NAMALWA (cell line): Measurements from ENCODE around the gene SRCIN1.

ENCODE experiments used
- DNase-seq: peaks from one replicate; pipeline ENCODE4 v3.0.0-alpha.2; 2015; ENCODE audit warnings: low spot score

SRCIN1 gene

GRCh38 chr17:38617967-38618760 is 12.4 kb upstream of the SRCIN1 start:
- DNase-seq: no peak

- no peak for DNase-seq
Measured at GRCh38 chr17:38617074-38617860, 11.5 kb upstream of the SRCIN1 start.

- DNase-seq: no peak
Measured at GRCh38 chr17:38616361-38616760, 10.6 kb upstream of the SRCIN1 start.

GRCh38 chr17:38613981-38614779 is 8.4 kb upstream of the SRCIN1 start:
- no peak for DNase-seq

- no peak for DNase-seq
Measured at GRCh38 chr17:38613525-38613980, 7.8 kb upstream of the SRCIN1 start.

- DNase-seq: no peak
Measured at GRCh38 chr17:38611872-38612376, 6.2 kb upstream of the SRCIN1 start.

GRCh38 chr17:38611070-38611786 is 5.5 kb upstream of the SRCIN1 start:
- no peak for DNase-seq

- no peak for DNase-seq
Measured at GRCh38 chr17:38609280-38610031, 3.7 kb upstream of the SRCIN1 start.

GRCh38 chr17:38608648-38609047 is 2.9 kb upstream of the SRCIN1 start:
- no peak for DNase-seq

GRCh38 chr17:38606646-38607611 is 1.2 kb upstream of the SRCIN1 start:
- no peak for DNase-seq

DNA sequence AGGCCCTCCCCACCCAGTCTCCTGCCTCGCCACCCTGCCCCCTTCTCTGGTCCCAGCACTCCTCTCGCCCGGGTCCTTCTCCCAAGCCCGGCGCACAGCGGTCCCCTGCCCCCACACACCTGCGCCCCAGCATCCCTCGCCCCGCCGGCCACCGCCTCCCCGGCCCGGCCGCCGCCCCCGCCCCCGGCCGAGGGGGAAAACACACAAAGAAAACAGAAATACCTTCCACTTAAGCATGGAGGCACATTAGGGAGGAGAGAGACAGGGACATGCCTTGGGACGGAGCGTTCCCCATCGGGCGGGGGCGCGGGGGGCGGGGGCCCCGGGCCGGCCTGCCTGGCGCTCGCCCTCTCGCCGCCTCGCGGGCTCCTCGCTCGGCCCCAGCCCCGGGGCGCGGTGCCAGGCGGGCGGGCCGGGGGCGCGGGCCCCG is 326 bp downstream of the SRCIN1 start:
- DNase-seq: no peak

GRCh38 chr17:38604479-38605403 is 1.0 kb downstream of the SRCIN1 start:
- DNase-seq: peak; percentile 61

GRCh38 chr17:38603786-38604478 is 1.8 kb downstream of the SRCIN1 start:
- no peak for DNase-seq

DNA sequence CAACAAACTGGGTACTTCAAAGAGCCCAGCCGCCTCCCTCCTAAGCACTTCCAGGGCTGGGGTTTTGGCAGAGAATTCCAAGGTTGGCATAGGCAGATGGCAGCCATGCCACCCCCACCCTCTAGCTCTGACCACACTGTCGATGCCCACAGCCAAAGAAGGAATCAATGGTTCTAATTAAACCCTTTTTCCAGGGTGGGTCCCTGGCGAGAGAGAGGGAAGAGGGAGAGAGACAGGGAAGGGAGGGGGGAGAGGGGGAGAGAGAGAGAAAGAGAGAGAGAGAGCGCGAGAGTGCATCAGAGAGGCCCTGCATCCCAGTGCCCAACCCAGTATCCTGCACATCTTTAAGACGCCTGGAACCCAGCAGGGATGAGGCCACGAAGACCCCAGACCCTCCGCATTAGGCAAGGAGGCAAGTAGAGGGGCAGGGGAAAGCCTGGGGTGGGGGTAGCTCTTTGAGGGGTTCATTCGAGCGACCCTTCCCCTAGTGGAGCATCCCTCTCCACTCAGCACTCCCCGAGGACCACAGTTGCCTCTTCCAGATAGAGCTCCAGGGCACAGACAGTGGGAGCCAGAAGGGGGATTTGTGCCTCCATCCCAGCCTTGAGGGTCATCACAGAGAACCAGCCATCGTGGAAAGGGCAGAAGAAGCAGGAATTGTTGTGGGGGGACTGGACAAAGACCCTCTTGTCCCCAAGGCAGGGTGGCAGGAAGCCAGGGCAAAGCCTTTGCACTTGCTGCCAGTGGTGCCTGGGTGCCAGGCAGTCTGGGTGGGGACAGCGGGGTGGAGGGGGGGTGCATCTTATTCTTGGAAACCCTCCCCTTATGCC is 2.6 kb downstream of the SRCIN1 start:
- no peak for DNase-seq

DNA sequence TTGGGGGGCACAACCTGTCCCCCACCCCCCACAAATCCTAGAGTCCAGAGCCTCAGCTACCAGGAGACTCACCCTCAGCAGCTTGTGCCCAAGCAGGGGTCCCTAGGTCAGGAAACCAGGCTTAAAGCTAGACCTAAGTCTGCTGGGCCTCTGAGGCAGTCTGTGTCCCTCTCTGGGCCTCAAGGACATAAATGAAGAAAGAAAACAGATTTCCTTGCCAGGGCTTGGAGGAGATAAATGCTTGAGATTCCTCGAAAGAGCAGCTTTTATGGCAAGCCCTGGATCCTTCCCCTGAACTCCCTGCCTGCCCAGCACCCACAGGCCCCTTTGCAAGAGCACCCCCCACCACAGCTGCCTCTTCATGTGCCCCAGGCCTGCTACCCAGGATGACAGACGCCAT is 3.3 kb downstream of the SRCIN1 start:
- no peak for DNase-seq

GRCh38 chr17:38601539-38602351 is 4.0 kb downstream of the SRCIN1 start:
- peak; percentile 38 for DNase-seq
